ENCODE results near the gene JTB.
A peak's percentile ranks its signal among the peaks of the same experiment; 100 is the strongest.
"Not testable (repeated sequence)": the region's sequence is repeated elsewhere in the genome, so short reads cannot be mapped to it uniquely, and the experiment has no call there.

JTB gene

GRCh38 chr1:153977250-153978240 lies at the start of gene JTB:
Gene JTB (minus strand): TSS chr1:153977674. CDS start chr1:153977252, 422 bp downstream.
- peaks cover 0 to 35% (median 25%) of the 10 kb centered on the region in 5 donors for H3K4me1 ChIP-seq (ENCODE audit: control insufficient read depth in 5 of 5, insufficient read depth in 5 of 5, low read length in 5 of 5)
- H3K9me3 ChIP-seq (ENCODE audit: control insufficient read depth in 5 of 5, low read length in 5 of 5): no peaks in the 10 kb centered on the region
- H3K27me3 ChIP-seq (ENCODE audit: control insufficient read depth in 5 of 5, insufficient read depth in 4 of 5, low read length in 5 of 5): no peaks in the 10 kb centered on the region
- peak within 1 kb of the TSS; percentile 83 for H3K27ac ChIP-seq (ENCODE audit: low read depth, low read length)
- peaks cover 5 to 35% (median 33%) of the 10 kb centered on the region in 5 donors for H3K36me3 ChIP-seq (ENCODE audit: control insufficient read depth in 5 of 5, insufficient read depth in 5 of 5, low read length in 5 of 5)
- H3K4me3 ChIP-seq (ENCODE audit: low read depth in 1 of 5, low read length in 5 of 5): peak within 1 kb of the TSS; percentile 95 to 97 (median 96)
- peak within 1 kb of the TSS; percentile 89 to 99 (median 97) for H3K9ac ChIP-seq (ENCODE audit: low read length in 5 of 5)

DNA sequence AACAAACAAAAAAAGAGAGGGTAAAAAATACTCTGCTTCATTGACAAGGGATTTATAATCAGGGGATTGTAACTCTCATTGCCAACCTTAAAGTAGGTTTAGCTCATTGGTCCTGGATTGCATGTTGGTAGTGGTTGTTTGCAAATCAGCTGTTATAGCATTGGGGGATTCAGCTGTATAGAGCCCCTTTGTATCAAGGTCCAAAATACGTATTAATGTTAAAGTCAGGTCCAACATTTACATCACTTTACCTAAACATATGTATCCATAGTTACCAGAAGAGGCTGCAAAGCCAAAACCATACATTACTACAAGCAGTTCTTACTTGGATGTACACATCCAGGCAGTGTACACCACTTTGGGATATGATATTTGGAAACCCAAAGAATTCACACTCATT lies 42.5 kb upstream of the JTB start:
- H3K9ac ChIP-seq (ENCODE audit: low read length in 5 of 5): no peak overlapping the region
- no peaks in the 10 kb centered on the region for H3K27me3 ChIP-seq (ENCODE audit: control insufficient read depth in 5 of 5, insufficient read depth in 4 of 5, low read length in 5 of 5)
- H3K36me3 ChIP-seq (ENCODE audit: control insufficient read depth in 5 of 5, insufficient read depth in 5 of 5, low read length in 5 of 5): no peaks in the 10 kb centered on the region
- no peak overlapping the region for H3K4me3 ChIP-seq (ENCODE audit: low read depth in 1 of 5, low read length in 5 of 5)
- no peak overlapping the region for H3K27ac ChIP-seq (ENCODE audit: low read depth, low read length)
- no peaks in the 10 kb centered on the region for H3K4me1 ChIP-seq (ENCODE audit: control insufficient read depth in 5 of 5, insufficient read depth in 5 of 5, low read length in 5 of 5)
- H3K9me3 ChIP-seq (ENCODE audit: control insufficient read depth in 5 of 5, low read length in 5 of 5): peaks cover 0 to 3% (median 0%) of the 10 kb centered on the region in 5 donors

DNA sequence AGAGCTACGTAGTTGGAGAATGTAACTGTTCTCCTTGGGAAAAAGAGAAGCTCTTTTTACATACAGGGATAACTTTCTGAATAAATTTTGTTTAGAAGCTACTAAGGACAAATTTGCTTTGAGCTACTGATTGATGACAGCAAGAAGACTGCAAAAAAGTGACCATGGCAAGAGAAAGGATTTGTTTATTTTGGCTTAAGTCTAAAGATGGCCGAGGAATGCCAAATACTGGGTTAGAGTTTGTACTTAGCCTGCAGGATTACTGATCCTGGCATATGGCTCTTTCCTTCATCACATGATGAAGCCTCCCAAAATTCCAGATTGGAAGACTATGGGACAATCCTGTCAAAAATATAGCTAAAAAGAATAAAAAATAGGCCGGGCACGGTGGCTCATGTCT lies 41.8 kb upstream of the JTB start:
- H3K36me3 ChIP-seq (ENCODE audit: control insufficient read depth in 5 of 5, insufficient read depth in 5 of 5, low read length in 5 of 5): no peaks in the 10 kb centered on the region
- H3K9ac ChIP-seq (ENCODE audit: low read length in 5 of 5): no peak overlapping the region
- peaks cover 0 to 3% (median 0%) of the 10 kb centered on the region in 5 donors for H3K9me3 ChIP-seq (ENCODE audit: control insufficient read depth in 5 of 5, low read length in 5 of 5)
- H3K4me1 ChIP-seq (ENCODE audit: control insufficient read depth in 5 of 5, insufficient read depth in 5 of 5, low read length in 5 of 5): no peaks in the 10 kb centered on the region
- no peaks in the 10 kb centered on the region for H3K27me3 ChIP-seq (ENCODE audit: control insufficient read depth in 5 of 5, insufficient read depth in 4 of 5, low read length in 5 of 5)
- H3K4me3 ChIP-seq (ENCODE audit: low read depth in 1 of 5, low read length in 5 of 5): no peak overlapping the region
- H3K27ac ChIP-seq (ENCODE audit: low read depth, low read length): no peak overlapping the region

DNA sequence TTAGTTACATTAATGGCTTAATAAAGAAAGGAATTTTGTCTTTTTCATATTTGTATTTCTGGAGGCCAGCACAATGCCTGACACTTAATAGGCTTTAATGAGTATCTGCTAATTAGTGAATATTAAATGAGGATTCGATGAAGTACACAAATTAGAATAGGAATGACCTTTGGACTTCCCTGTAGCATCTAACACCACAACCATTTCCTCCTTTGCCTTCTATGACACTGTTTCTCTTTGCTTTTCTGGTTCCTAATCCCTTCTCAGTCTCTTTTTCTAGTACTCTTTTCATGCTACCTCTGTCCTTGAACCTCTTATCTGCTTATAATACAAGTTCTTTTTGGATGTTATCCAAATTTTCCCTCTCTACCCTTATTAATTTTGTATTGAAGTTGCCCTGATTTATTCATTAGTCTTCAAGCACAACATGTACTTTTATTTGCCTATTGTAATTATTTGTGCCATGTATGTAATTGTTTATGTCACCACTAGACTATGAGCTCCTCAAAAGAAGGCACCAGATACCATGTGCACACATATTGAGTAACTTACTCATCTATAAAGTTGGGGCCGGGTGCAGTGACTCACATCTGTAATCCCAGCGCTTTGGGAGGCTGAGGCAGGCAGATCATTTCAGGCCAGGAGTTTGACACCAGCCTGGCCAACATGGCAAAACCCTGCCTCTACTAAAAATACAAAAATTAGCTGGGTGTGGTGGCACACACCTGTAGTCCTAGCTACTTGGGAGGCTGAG lies 36.9 kb upstream of the JTB start:
- no peak overlapping the region for H3K4me3 ChIP-seq (ENCODE audit: low read depth in 1 of 5, low read length in 5 of 5)
- H3K27ac ChIP-seq (ENCODE audit: low read depth, low read length): no peak overlapping the region
- no peaks in the 10 kb centered on the region for H3K36me3 ChIP-seq (ENCODE audit: control insufficient read depth in 5 of 5, insufficient read depth in 5 of 5, low read length in 5 of 5)
- H3K27me3 ChIP-seq (ENCODE audit: control insufficient read depth in 5 of 5, insufficient read depth in 4 of 5, low read length in 5 of 5): no peaks in the 10 kb centered on the region
- H3K9ac ChIP-seq (ENCODE audit: low read length in 5 of 5): no peak overlapping the region
- H3K4me1 ChIP-seq (ENCODE audit: control insufficient read depth in 5 of 5, insufficient read depth in 5 of 5, low read length in 5 of 5): no peaks in the 10 kb centered on the region
- no peaks in the 10 kb centered on the region for H3K9me3 ChIP-seq (ENCODE audit: control insufficient read depth in 5 of 5, low read length in 5 of 5)

DNA sequence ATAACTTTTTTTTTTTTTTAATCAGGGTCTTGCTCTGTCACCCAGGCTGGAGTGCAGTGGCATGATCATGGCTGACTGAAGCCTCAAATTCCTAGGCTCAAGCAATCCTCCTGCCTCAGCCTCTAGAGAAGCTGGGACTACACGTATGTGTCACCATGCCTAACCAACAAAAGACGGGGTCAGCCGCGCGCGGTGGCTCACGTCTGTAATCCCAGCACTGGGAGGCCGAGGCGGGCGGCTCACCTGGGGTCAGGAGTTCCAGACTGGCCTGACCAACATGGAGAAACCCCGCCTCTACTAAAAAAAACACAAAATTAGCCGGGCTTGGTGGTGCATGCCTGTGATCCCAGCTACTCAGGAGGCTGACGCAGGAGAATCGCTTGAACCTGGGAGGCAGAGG lies 35.1 kb upstream of the JTB start:
- not testable (repeated sequence) for H3K4me1 ChIP-seq (ENCODE audit: control insufficient read depth in 5 of 5, insufficient read depth in 5 of 5, low read length in 5 of 5); H3K27me3 ChIP-seq (ENCODE audit: control insufficient read depth in 5 of 5, insufficient read depth in 4 of 5, low read length in 5 of 5); H3K36me3 ChIP-seq (ENCODE audit: control insufficient read depth in 5 of 5, insufficient read depth in 5 of 5, low read length in 5 of 5); H3K27ac ChIP-seq (ENCODE audit: low read depth, low read length); H3K9ac ChIP-seq (ENCODE audit: low read length in 5 of 5); H3K4me3 ChIP-seq (ENCODE audit: low read depth in 1 of 5, low read length in 5 of 5); H3K9me3 ChIP-seq (ENCODE audit: control insufficient read depth in 5 of 5, low read length in 5 of 5)

- Histone ChIP-seq H3K4me3 (ENCODE audit: low read depth in 1 of 5, low read length in 5 of 5) (no peak overlapping the region), H3K4me1 (ENCODE audit: control insufficient read depth in 5 of 5, insufficient read depth in 5 of 5, low read length in 5 of 5) (no peaks in the 10 kb centered on the region), H3K36me3 (ENCODE audit: control insufficient read depth in 5 of 5, insufficient read depth in 5 of 5, low read length in 5 of 5) (no peaks in the 10 kb centered on the region), H3K27ac (ENCODE audit: low read depth, low read length) (no peak overlapping the region), H3K27me3 (ENCODE audit: control insufficient read depth in 5 of 5, insufficient read depth in 4 of 5, low read length in 5 of 5) (no peaks in the 10 kb centered on the region), H3K9ac (ENCODE audit: low read length in 5 of 5) (no peak overlapping the region), H3K9me3 (ENCODE audit: control insufficient read depth in 5 of 5, low read length in 5 of 5) (no peaks in the 10 kb centered on the region)
Measured at GRCh38 chr1:154012129-154012528, 34.7 kb upstream of the JTB start.

DNA sequence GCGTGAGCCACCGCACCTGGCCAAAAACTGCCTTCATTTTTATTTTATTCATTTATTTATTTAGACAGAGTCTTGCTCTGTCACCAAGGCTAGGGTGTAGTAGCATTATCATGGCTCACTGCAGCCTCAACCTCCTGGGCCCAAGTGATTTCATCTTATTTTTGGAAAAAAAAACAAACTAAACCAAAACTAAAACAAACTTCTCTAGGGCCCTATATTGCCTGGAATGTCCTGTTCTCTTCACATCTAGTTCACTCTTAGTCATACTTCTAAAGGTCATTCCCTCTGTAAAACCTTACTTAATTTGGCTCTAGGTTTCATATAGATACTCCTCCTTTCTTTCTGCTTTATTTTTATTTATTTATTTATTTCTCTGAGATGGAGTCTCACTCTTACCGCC lies 28.7 kb upstream of the JTB start:
- no peak overlapping the region for H3K27ac ChIP-seq (ENCODE audit: low read depth, low read length)
- H3K36me3 ChIP-seq (ENCODE audit: control insufficient read depth in 5 of 5, insufficient read depth in 5 of 5, low read length in 5 of 5): no peaks in the 10 kb centered on the region
- H3K9me3 ChIP-seq (ENCODE audit: control insufficient read depth in 5 of 5, low read length in 5 of 5): no peaks in the 10 kb centered on the region
- H3K9ac ChIP-seq (ENCODE audit: low read length in 5 of 5): no peak overlapping the region
- H3K4me1 ChIP-seq (ENCODE audit: control insufficient read depth in 5 of 5, insufficient read depth in 5 of 5, low read length in 5 of 5): no peaks in the 10 kb centered on the region
- H3K27me3 ChIP-seq (ENCODE audit: control insufficient read depth in 5 of 5, insufficient read depth in 4 of 5, low read length in 5 of 5): no peaks in the 10 kb centered on the region
- no peak overlapping the region for H3K4me3 ChIP-seq (ENCODE audit: low read depth in 1 of 5, low read length in 5 of 5)

- no peak overlapping the region for H3K9ac ChIP-seq (ENCODE audit: low read length in 5 of 5)
- H3K27ac ChIP-seq (ENCODE audit: low read depth, low read length): no peak overlapping the region
- H3K4me3 ChIP-seq (ENCODE audit: low read depth in 1 of 5, low read length in 5 of 5): no peak overlapping the region
- no peaks in the 10 kb centered on the region for H3K4me1 ChIP-seq (ENCODE audit: control insufficient read depth in 5 of 5, insufficient read depth in 5 of 5, low read length in 5 of 5)
- no peaks in the 10 kb centered on the region for H3K9me3 ChIP-seq (ENCODE audit: control insufficient read depth in 5 of 5, low read length in 5 of 5)
- H3K27me3 ChIP-seq (ENCODE audit: control insufficient read depth in 5 of 5, insufficient read depth in 4 of 5, low read length in 5 of 5): no peaks in the 10 kb centered on the region
- peaks cover 0 to 7% (median 3%) of the 10 kb centered on the region in 5 donors for H3K36me3 ChIP-seq (ENCODE audit: control insufficient read depth in 5 of 5, insufficient read depth in 5 of 5, low read length in 5 of 5)
Measured at GRCh38 chr1:154000420-154000819, 22.9 kb upstream of the JTB start.

DNA sequence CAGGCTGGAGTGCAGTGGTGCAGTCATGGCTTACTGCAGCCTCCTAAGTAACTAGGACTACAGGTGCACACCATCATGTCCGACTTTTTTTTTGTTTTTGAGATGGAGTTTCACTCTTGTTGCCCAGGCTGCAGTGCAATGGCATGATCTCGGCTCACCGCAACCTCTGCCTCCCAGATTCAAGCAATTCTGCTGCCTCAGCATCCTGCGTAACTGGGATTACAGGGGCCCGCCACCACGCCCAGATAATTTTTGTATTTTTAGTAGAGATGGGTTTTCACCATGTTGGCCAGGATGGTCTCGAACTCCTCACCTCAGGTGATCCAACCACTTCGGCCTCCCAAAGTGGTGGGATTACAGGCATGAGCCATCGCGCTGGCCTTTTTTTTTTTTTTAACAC lies 19.4 kb upstream of the JTB start:
- H3K9ac ChIP-seq (ENCODE audit: low read length in 5 of 5); H3K9me3 ChIP-seq (ENCODE audit: control insufficient read depth in 5 of 5, low read length in 5 of 5); H3K27ac ChIP-seq (ENCODE audit: low read depth, low read length); H3K27me3 ChIP-seq (ENCODE audit: control insufficient read depth in 5 of 5, insufficient read depth in 4 of 5, low read length in 5 of 5); H3K4me3 ChIP-seq (ENCODE audit: low read depth in 1 of 5, low read length in 5 of 5): not testable (repeated sequence)
- H3K4me1 ChIP-seq (ENCODE audit: control insufficient read depth in 5 of 5, insufficient read depth in 5 of 5, low read length in 5 of 5): peaks cover 2 to 13% (median 10%) of the 10 kb centered on the region in 5 donors
- H3K36me3 ChIP-seq (ENCODE audit: control insufficient read depth in 5 of 5, insufficient read depth in 5 of 5, low read length in 5 of 5): peaks cover 7 to 37% (median 23%) of the 10 kb centered on the region in 5 donors

GRCh38 chr1:153995640-153996039 lies 18.2 kb upstream of the JTB start:
- Histone ChIP-seq H3K4me1 (ENCODE audit: control insufficient read depth in 5 of 5, insufficient read depth in 5 of 5, low read length in 5 of 5) (peaks cover 2 to 21% (median 19%) of the 10 kb centered on the region in 5 donors), H3K27me3 (ENCODE audit: control insufficient read depth in 5 of 5, insufficient read depth in 4 of 5, low read length in 5 of 5) (no peaks in the 10 kb centered on the region), H3K4me3 (ENCODE audit: low read depth in 1 of 5, low read length in 5 of 5) (no peak overlapping the region), H3K9ac (ENCODE audit: low read length in 5 of 5) (no peak overlapping the region), H3K27ac (ENCODE audit: low read depth, low read length) (no peak overlapping the region), H3K9me3 (ENCODE audit: control insufficient read depth in 5 of 5, low read length in 5 of 5) (no peaks in the 10 kb centered on the region), H3K36me3 (ENCODE audit: control insufficient read depth in 5 of 5, insufficient read depth in 5 of 5, low read length in 5 of 5) (peaks cover 11 to 39% (median 24%) of the 10 kb centered on the region in 5 donors)
